ENCODE measurements around the gene ELAPOR1.

- TF ChIP-seq CTCF (IDR thresholded peaks at IDR 0.05; ENCODE audit: poor library complexity, severe bottlenecking) = no peak
- no peak for TF ChIP-seq MXI1 (conservative IDR thresholded peaks at IDR 0.05; ENCODE audit: poor library complexity, severe bottlenecking)
- TF ChIP-seq RAD21 (conservative IDR thresholded peaks at IDR 0.05) = no peak
These were observed 19.0 kb upstream of the ELAPOR1 start for GRCh38 chr1:109094871-109095270.

All from neural cell (in vitro differentiated cells).